Measurements from ENCODE around the gene MORN5.

The MORN5 gene

GRCh38 chr9:122159026-122159924, at the start of gene MORN5, which contains the start of gene NDUFA8:
MORN5 (plus strand) TSS chr9:122159908; CDS start chr9:122159973, 65 bp downstream.
NDUFA8 (minus strand) TSS chr9:122159779; CDS start chr9:122159677, 102 bp downstream.
- Histone ChIP-seq H3K27ac (peak within 1 kb of the TSS; percentile 19), H3K27me3 (ENCODE audit: insufficient read depth, low read depth) (no peaks in the 10 kb centered on the region), H3K79me2 (ENCODE audit: insufficient read depth, low read depth) (peaks cover 23% of the 10 kb centered on the region; the same call in 1 of the 2 replicates), H4K20me1 (ENCODE audit: insufficient read depth) (no peaks in the 10 kb centered on the region), H3K4me2 (peak within 1 kb of the TSS; percentile 68), H2AFZ (ENCODE audit: low read depth) (peak within 1 kb of the TSS; percentile 88), H3K4me3 (IDR thresholded peaks at IDR 0.05; ENCODE audit: insufficient read depth, low read depth, low read length) (no peak within 1 kb of the TSS), H3K4me1 (ENCODE audit: low read depth, poor library complexity, severe bottlenecking) (peaks cover 12% of the 10 kb centered on the region), H3K9ac (peak within 1 kb of the TSS; percentile 65), H3K36me3 (ENCODE audit: insufficient read depth) (no peaks in the 10 kb centered on the region)
- TF ChIP-seq CTCF (conservative IDR thresholded peaks at IDR 0.05; ENCODE audit: low read depth, low read length) = no peak

DNA sequence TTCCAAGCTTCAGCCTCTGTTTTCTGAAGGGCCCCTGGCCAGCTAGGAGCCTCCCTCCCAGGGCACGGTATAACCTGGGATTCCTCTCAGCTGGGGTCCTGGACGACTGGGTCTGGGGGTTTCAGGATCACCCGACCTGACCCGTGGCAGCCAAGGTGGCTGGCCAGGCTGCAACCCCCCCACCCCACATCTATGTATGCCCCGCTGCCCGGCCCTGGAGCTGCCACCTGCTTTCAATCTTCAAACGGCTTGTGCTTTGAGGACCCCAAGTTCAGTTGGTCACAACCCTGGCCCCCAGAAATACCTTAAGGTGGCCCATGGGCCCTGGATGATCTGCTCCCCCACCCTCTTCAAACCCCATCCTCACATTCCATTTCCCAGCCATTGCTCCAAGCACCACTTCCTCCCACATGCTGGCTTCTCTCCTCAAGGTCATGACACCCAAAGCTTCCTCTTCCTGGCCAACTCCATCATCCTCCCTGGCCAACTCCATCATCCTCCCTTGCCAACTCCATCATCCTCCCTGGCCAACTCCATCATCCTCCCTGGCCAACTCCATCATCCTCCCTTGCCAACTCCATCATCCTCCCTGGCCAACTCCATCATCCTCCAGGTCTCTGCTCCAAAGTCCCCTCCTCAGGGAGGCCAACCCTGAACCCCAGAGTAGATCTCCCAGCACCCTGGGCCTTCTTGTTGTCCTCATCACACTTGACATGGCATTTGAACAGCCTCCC, 49.4 kb upstream of the MORN5 start:
- TF ChIP-seq CTCF (conservative IDR thresholded peaks at IDR 0.05; ENCODE audit: low read depth, low read length) = no peak
- Histone ChIP-seq H2AFZ (ENCODE audit: low read depth) (no peak overlapping the region), H4K20me1 (ENCODE audit: insufficient read depth) (no peaks in the 10 kb centered on the region), H3K4me1 (ENCODE audit: low read depth, poor library complexity, severe bottlenecking) (no peaks in the 10 kb centered on the region), H3K27me3 (ENCODE audit: insufficient read depth, low read depth) (peaks cover 8% of the 10 kb centered on the region; the same call in 1 of the 2 replicates), H3K4me3 (IDR thresholded peaks at IDR 0.05; ENCODE audit: insufficient read depth, low read depth, low read length) (no peak overlapping the region), H3K4me2 (no peak overlapping the region), H3K79me2 (ENCODE audit: insufficient read depth, low read depth) (no peaks in the 10 kb centered on the region), H3K9ac (no peak overlapping the region), H3K36me3 (ENCODE audit: insufficient read depth) (no peaks in the 10 kb centered on the region), H3K27ac (no peak overlapping the region)

- H3K79me2 ChIP-seq (ENCODE audit: insufficient read depth, low read depth) = no peaks in the 10 kb centered on the region
- no peaks in the 10 kb centered on the region for H3K36me3 ChIP-seq (ENCODE audit: insufficient read depth)
Observed at GRCh38 chr9:122111413-122112085, 48.2 kb upstream of the MORN5 start.

More at GRCh38 chr9:122111413-122112085, 48.2 kb upstream of the MORN5 start:
- H3K9ac ChIP-seq = no peak overlapping the region
- H2AFZ ChIP-seq (ENCODE audit: low read depth) = no peak overlapping the region
- no peaks in the 10 kb centered on the region for H4K20me1 ChIP-seq (ENCODE audit: insufficient read depth)
- TF ChIP-seq CTCF (conservative IDR thresholded peaks at IDR 0.05; ENCODE audit: low read depth, low read length) = no peak
- peaks cover 8% of the 10 kb centered on the region; the same call in 1 of the 2 replicates for H3K27me3 ChIP-seq (ENCODE audit: insufficient read depth, low read depth)
- no peak overlapping the region for H3K4me2 ChIP-seq
- no peak overlapping the region for H3K4me3 ChIP-seq (IDR thresholded peaks at IDR 0.05; ENCODE audit: insufficient read depth, low read depth, low read length)
- H3K4me1 ChIP-seq (ENCODE audit: low read depth, poor library complexity, severe bottlenecking) = no peaks in the 10 kb centered on the region
- H3K27ac ChIP-seq = no peak overlapping the region

Measured in KMS-11 (cell line).